Progenitor cell of endocrine pancreas (in vitro differentiated cells): ENCODE measurements around the gene PERCC1. TPM values are rescaled to one million over a fixed set of nuclear protein-coding genes. Genes with fewer than 3 reads are reported as not detected.
"Not testable (repeated sequence)": the region's sequence is repeated elsewhere in the genome, so short reads cannot be mapped to it uniquely, and the experiment has no call there.

Experiments used
- DNase-seq: peaks from one replicate; pipeline ENCODE4 v3.0.0; 2021; ENCODE audit warnings: low spot score; ENCODE audit not compliant: unreplicated experiment
- H3K27ac Mint-ChIP-seq: 2 replicates; pipeline ENCODE4 v1.8.0; 2021; ENCODE audit warnings: mild to moderate bottlenecking, moderate library complexity, mixed read lengths
- H3K27me3 Mint-ChIP-seq: 2 replicates; pipeline ENCODE4 v1.8.0; 2021; ENCODE audit warnings: mixed read lengths
- H3K36me3 Mint-ChIP-seq: 2 replicates; pipeline ENCODE4 v1.8.0; 2022; ENCODE audit warnings: mixed read lengths; ENCODE audit not compliant: insufficient read depth
- H3K4me1 Mint-ChIP-seq: 2 replicates; pipeline ENCODE4 v1.8.0; 2021; ENCODE audit warnings: low read depth, mixed read lengths
- H3K4me3 Mint-ChIP-seq: 2 replicates; pipeline ENCODE4 v1.8.0; 2021; ENCODE audit warnings: low read depth, mild to moderate bottlenecking, moderate library complexity, mixed read lengths
- H3K9me3 Mint-ChIP-seq: 2 replicates; pipeline ENCODE4 v1.8.0; 2021; ENCODE audit warnings: low read depth, mixed read lengths
- CTCF ChIP-seq: fragments of 200-600 bp; sonication (generic); IDR thresholded peaks from one replicate; pipeline ENCODE4 v1.5.0; 2021; ENCODE audit warnings: antibody characterized with exemption, mild to moderate bottlenecking; ENCODE audit not compliant: unreplicated experiment
- total RNA-seq: library from RNA; stranded (reverse); gene quantifications from 2 replicates; pipeline ENCODE4 v1.2.1, GENCODE V29; 2021

Gene PERCC1
- total RNA-seq, 1 donor from 2014 or later: 7.6 TPM

DNA sequence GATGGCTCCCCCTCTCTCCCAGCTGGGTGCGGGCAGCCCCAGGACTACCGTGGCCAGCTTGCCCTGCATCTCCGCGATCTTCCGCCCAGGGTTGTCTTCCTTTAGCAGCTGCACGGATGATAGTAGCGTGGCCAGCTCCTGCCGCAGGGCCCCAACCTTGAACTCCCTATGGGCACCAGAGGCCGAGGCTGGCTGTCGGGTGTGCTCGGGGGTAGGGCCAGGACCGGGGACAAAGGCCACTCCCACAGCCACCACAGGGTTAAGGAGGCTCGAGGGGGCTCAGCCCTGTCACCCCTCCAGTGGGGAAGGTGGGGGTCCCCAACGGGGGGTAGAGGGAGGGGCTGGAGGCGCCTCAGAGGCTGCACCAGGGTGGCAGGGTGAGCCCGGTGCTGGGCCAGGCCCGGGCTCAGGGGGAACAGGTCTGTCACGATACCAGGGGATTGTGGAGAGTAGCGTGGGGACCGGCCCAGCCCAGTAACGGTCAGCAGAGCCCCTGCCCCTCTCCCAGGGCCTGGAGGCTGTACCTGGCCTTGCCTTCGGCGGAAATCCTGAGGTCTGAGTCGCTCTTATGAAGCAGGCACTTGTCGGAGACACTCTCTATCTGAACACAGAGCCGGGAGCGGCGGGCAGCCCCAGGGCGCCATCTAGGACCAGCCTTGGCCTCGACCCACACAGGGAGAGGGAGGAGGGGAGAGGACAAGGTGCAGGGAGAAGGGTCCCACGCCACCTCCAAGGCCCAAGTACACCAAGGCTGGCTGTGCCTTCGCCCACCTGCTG, 5.2 kb downstream of the PERCC1 start:
- DNase-seq: no peak
- no peak overlapping the region for H3K4me3 Mint-ChIP-seq
- H3K27me3 Mint-ChIP-seq: no peaks in the 10 kb centered on the region
- peak; percentile 14 for TF ChIP-seq CTCF
- H3K4me1 Mint-ChIP-seq: peaks cover 6% of the 10 kb centered on the region
- peak overlapping the region; percentile 73 for H3K27ac Mint-ChIP-seq
- H3K9me3 Mint-ChIP-seq: no peaks in the 10 kb centered on the region
- no peaks in the 10 kb centered on the region for H3K36me3 Mint-ChIP-seq

- H3K36me3 Mint-ChIP-seq: no peaks in the 10 kb centered on the region
- no peak for DNase-seq
- H3K4me3 Mint-ChIP-seq: no peak overlapping the region
These were observed 6.0 kb downstream of the PERCC1 start for GRCh38 chr16:1436731-1437355.

DNA sequence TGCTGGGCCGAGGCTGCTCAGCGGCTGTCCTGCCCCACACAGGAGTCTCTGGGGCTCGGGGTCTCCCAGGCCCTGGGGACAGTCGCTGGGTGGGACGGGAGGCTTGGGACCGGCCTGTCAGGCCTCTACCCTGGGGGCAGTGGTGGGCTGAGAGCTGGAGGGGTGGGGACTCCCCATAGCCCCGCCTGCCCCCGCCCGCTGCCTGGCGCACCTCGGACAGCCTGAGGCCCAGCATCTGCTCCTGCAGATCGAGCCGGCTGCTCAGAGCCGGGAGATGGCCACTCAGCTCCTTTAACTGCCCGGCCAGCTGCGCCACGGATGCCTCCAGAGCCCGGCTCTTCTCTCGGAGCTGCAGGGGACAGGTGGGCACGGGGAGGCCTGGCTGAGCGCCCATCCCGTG, 6.7 kb downstream of the PERCC1 start:
- no peak for TF ChIP-seq CTCF
- Mint-ChIP-seq H3K9me3 (no peaks in the 10 kb centered on the region), H3K27ac (no peak overlapping the region), H3K4me3 (no peak overlapping the region), H3K36me3 (no peaks in the 10 kb centered on the region), H3K4me1 (no peaks in the 10 kb centered on the region), H3K27me3 (no peaks in the 10 kb centered on the region)
- DNase-seq: no peak

More at GRCh38 chr16:1436731-1437355, 6.0 kb downstream of the PERCC1 start:
- no peak overlapping the region for H3K27ac Mint-ChIP-seq
- no peaks in the 10 kb centered on the region for H3K9me3 Mint-ChIP-seq
- TF ChIP-seq CTCF: no peak
- peaks cover 3% of the 10 kb centered on the region for H3K4me1 Mint-ChIP-seq
- no peaks in the 10 kb centered on the region for H3K27me3 Mint-ChIP-seq

DNA sequence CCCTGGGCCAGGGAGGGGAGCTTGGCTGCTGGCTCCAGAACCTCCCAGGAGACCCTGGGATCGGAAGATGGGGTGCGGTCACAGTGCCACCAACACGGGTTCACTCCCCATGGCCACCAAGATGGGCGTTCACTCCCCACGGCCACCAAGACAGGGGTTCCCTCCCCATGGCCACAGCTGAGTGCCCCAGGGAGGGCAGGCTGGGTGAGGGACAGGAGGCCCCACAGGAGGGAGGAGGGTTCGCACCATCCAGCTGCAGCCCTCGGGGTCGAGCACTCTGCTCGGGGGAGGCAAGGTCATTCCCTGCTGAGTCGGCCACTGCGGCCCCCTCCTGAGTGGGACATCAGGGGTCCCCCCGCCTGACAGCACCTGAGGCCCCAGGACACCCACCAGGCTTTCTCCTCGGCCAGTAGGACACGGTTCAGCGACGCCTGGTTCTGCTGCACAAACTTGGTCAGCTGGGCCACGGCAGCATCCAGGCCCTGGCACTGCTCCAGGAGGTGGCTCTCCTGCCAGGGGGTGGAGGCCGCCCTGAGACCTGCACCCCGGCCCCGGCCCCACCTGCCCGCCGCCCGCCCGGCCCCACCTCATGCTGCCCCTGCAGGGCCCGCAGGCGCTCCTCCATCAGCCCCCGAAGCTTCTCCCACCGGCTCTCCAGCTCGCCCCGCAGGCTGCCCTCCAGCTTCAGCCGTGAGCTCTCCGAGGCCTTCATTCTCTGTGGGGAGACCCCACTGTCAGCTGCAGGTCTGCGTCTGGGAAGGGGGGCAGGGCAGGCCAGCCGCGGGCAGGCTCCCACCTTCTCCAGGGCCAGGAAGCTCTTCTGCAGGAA, 7.6 kb downstream of the PERCC1 start:
- H3K36me3 Mint-ChIP-seq: no peaks in the 10 kb centered on the region
- no peak overlapping the region for H3K27ac Mint-ChIP-seq
- TF ChIP-seq CTCF: no peak
- H3K27me3 Mint-ChIP-seq: no peaks in the 10 kb centered on the region
- DNase-seq: no peak
- no peaks in the 10 kb centered on the region for H3K4me1 Mint-ChIP-seq
- H3K4me3 Mint-ChIP-seq: no peak overlapping the region
- no peaks in the 10 kb centered on the region for H3K9me3 Mint-ChIP-seq

GRCh38 chr16:1439058-1439698, 8.3 kb downstream of the PERCC1 start:
- no peak for TF ChIP-seq CTCF
- no peaks in the 10 kb centered on the region for H3K4me1 Mint-ChIP-seq
- H3K27ac Mint-ChIP-seq: no peak overlapping the region
- no peaks in the 10 kb centered on the region for H3K36me3 Mint-ChIP-seq
- no peak overlapping the region for H3K4me3 Mint-ChIP-seq
- DNase-seq: no peak
- no peaks in the 10 kb centered on the region for H3K9me3 Mint-ChIP-seq
- H3K27me3 Mint-ChIP-seq: no peaks in the 10 kb centered on the region

GRCh38 chr16:1439699-1440074, 8.8 kb downstream of the PERCC1 start:
- not testable (repeated sequence) for H3K27me3 Mint-ChIP-seq, H3K27ac Mint-ChIP-seq, H3K4me3 Mint-ChIP-seq, H3K9me3 Mint-ChIP-seq, H3K36me3 Mint-ChIP-seq, DNase-seq, H3K4me1 Mint-ChIP-seq
